ENCODE results near the gene NTM.

DNA sequence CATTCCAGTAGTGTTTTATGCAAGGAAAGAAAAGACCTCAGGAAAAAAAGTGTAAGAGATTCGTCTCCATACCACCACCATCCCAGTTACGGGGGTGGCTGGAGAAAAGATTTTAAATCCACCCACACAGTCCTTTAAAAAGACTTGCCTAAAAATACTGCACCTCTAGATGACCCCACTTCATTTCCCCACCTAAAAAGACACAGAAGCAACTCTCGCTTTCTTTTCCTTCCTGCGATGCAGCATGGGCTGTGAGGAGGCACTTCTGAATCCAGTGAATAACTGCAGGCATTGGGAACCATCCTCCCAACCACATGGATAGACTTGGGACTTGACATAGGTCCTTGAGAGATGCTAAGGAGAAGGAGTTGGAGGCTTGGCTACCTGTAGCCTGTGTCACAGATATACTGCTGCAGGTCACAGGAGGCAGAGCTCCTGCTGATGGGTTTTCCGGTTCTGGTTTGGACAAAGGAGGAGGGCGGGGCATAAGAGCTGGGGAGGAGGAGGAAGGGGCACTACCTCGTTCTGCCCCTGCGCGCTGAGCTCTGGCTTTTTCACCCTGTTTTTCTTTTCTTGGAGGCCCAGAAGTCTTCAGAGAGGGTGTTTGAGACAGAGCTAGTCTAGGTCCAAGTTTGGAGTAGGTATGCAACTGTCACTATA lies 285.9 kb downstream of the NTM start:
- TF ChIP-seq CTCF (tag by site-specific recombination; IDR thresholded peaks at IDR 0.05) (no peak), KLF1 (tag by site-specific recombination; IDR thresholded peaks at IDR 0.05) (no peak), ZNF221 (tag by site-specific recombination; IDR thresholded peaks at IDR 0.05; ENCODE audit: borderline replicate concordance) (no peak), ZSCAN16 (tag by site-specific recombination; IDR thresholded peaks at IDR 0.05) (no peak), ZBTB1 (tag by site-specific recombination; IDR thresholded peaks at IDR 0.05) (no peak), MYNN (tag by site-specific recombination; IDR thresholded peaks at IDR 0.05; ENCODE audit: borderline replicate concordance) (no peak), ZNF510 (tag by site-specific recombination; IDR thresholded peaks at IDR 0.05; ENCODE audit: insufficient replicate concordance) (no peak)

All from HEK293 (cell line).